Mammary epithelial cell (primary cell): ENCODE results near the gene CRYZL1.

Experiments
- EZH2 ChIP-seq: IDR thresholded peaks from 2 replicates; pipeline ENCODE4 v1.6.1; 2012; ENCODE audit warnings: low read length, inconsistent platforms, borderline replicate concordance
- TF ChIP-seq, protein P1 (sequence below), 2 donors: IDR thresholded peaks in 1 of 2; conservative IDR thresholded peaks in 1 of 2; 2 replicates each; pipeline ENCODE4 v1.5.1; 2011 to 2012; ENCODE audit warnings: inconsistent platforms in 2 of 2, low read length in 2 of 2, mild to moderate bottlenecking in 2 of 2, control low read depth in 1 of 2, low read depth in 1 of 2; ENCODE audit not compliant: insufficient read depth in 1 of 2; ENCODE audit errors: extremely low read depth in 1 of 2

- TF ChIP-seq, protein P1, sequence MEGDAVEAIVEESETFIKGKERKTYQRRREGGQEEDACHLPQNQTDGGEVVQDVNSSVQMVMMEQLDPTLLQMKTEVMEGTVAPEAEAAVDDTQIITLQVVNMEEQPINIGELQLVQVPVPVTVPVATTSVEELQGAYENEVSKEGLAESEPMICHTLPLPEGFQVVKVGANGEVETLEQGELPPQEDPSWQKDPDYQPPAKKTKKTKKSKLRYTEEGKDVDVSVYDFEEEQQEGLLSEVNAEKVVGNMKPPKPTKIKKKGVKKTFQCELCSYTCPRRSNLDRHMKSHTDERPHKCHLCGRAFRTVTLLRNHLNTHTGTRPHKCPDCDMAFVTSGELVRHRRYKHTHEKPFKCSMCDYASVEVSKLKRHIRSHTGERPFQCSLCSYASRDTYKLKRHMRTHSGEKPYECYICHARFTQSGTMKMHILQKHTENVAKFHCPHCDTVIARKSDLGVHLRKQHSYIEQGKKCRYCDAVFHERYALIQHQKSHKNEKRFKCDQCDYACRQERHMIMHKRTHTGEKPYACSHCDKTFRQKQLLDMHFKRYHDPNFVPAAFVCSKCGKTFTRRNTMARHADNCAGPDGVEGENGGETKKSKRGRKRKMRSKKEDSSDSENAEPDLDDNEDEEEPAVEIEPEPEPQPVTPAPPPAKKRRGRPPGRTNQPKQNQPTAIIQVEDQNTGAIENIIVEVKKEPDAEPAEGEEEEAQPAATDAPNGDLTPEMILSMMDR (conservative IDR thresholded peaks at IDR 0.05 in 1 of 2, IDR thresholded peaks at IDR 0.05 in 1 of 2; ENCODE audit: extremely low read depth in 1 of 2, insufficient read depth in 1 of 2, low read depth in 1 of 2, low read length in 2 of 2) = no peak
- TF ChIP-seq EZH2 = no peak
These were observed 100.8 kb downstream of the CRYZL1 start for GRCh38 chr21:33540711-33541104.
